HG02970 (cell line): ENCODE measurements around the gene METAP1D.

Experiments used
- ATAC-seq: cut with Tn5 transposase; IDR thresholded peaks from one replicate; pipeline ENCODE4 v1.9.1; 2021; ENCODE audit warnings: mild to moderate bottlenecking, moderate library complexity, moderate number of reproducible peaks; ENCODE audit not compliant: unreplicated experiment, low FRiP score

Gene METAP1D

GRCh38 chr2:172079416-172079815 lies 79.7 kb downstream of the METAP1D start:
- ATAC-seq: no peak

GRCh38 chr2:172079838-172080640 lies 80.3 kb downstream of the METAP1D start:
- no peak for ATAC-seq

GRCh38 chr2:172080641-172081220 lies 81.0 kb downstream of the METAP1D start:
- ATAC-seq: no peak

GRCh38 chr2:172081221-172082022 lies 81.7 kb downstream of the METAP1D start:
- no peak for ATAC-seq

GRCh38 chr2:172082105-172082943 lies 82.6 kb downstream of the METAP1D start:
- ATAC-seq: no peak

GRCh38 chr2:172082944-172083627 lies 83.3 kb downstream of the METAP1D start:
- no peak for ATAC-seq

- ATAC-seq: no peak
Observed at GRCh38 chr2:172083628-172084394, 84.1 kb downstream of the METAP1D start.

GRCh38 chr2:172084395-172084644 lies 84.6 kb downstream of the METAP1D start:
- no peak for ATAC-seq

- no peak for ATAC-seq
Observed at GRCh38 chr2:172084645-172085459, 85.1 kb downstream of the METAP1D start.

GRCh38 chr2:172085460-172086159 lies 85.9 kb downstream of the METAP1D start, which contains the start of gene DLX1:
DLX1 (plus strand) TSS chr2:172085507; CDS start chr2:172085678, 171 bp downstream.
- no peak for ATAC-seq

- ATAC-seq: no peak
Observed at GRCh38 chr2:172086241-172087206, 86.8 kb downstream of the METAP1D start.

GRCh38 chr2:172087207-172087779 lies 87.5 kb downstream of the METAP1D start:
- no peak for ATAC-seq

GRCh38 chr2:172087780-172088244 lies 88.1 kb downstream of the METAP1D start:
- ATAC-seq: no peak

GRCh38 chr2:172088245-172089004 lies 88.7 kb downstream of the METAP1D start:
- no peak for ATAC-seq

GRCh38 chr2:172089005-172089504 lies 89.3 kb downstream of the METAP1D start:
- no peak for ATAC-seq
